HG02870 (cell line): Measurements from ENCODE around the gene CDX2.
"Not testable (repeated sequence)": the region's sequence is repeated elsewhere in the genome, so short reads cannot be mapped to it uniquely, and the experiment has no call there.

Experiments
- ATAC-seq: cut with Tn5 transposase; IDR thresholded peaks from one replicate; pipeline ENCODE4 v1.9.1; 2021; ENCODE audit warnings: mild to moderate bottlenecking, moderate library complexity; ENCODE audit not compliant: unreplicated experiment

The CDX2 gene

GRCh38 chr13:27965740-27966640 lies 3.1 kb downstream of the CDX2 start:
- ATAC-seq, result no peak

DNA sequence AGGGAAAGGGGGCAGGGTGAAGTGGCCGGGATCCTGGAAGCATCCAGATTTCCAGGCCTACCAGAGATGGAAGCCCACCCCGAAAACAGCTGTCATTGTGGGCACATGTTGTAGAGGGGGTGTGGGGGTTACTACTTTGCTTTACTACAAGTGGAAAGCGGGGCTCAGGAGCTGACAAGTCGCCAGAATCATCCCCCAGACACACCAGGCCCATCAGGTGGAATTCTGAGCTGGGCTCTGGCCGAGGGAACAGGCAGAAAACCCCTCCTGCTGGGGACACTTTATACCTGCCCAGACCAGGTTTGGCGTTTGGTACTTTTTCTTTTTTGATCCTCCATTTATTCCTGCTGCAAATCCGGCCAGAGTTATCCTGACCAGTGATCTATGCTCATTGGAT lies 3.8 kb downstream of the CDX2 start:
- no peak for ATAC-seq

DNA sequence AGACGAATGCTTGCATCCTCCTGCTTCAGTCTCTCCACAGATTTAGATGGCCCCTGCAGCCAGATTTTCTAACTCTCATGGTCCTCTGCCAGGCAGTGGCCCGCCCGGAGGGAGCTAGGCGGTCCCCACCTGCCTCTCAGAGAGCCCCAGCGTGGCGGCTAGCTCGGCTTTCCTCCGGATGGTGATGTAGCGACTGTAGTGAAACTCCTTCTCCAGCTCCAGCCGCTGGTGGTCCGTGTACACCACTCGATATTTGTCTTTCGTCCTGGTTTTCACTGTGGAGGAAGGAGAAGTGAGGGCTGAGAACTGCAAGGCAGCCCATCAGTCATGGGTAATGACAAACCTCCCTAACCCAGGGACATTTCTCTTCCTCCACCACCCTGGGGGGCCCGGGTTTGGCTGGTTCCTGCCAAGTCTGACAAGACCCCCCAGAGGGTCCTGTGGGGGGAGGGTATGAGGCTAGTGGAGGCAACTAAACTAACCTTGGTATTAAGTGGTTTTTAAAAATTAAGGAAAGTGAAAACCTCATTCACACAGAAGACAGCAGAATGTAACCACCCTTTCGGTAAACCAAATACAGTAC lies 4.3 kb downstream of the CDX2 start:
- no peak for ATAC-seq

DNA sequence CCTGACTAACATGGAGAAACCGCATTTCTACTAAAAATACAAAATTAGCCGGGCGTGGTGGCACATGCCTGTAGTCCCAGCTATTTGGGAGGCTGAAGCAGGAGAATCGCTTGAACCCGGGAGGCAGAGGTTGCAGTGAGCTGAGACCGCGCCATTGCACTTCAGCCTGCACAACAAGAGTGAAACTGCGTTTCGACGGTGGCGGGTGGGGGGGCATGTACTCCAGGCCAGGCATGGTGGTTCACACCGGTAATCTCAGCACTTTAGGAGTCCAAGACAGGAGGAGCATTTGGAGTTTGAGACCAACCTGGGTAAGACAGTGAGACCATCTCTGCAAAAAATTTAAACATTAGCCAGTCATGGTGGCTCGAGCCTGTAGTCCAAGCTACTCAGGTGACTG lies 4.9 kb downstream of the CDX2 start:
- ATAC-seq, result not testable (repeated sequence)

GRCh38 chr13:27963491-27963890 lies 5.6 kb downstream of the CDX2 start:
- no peak for ATAC-seq

GRCh38 chr13:27962982-27963381 lies 6.1 kb downstream of the CDX2 start:
- ATAC-seq, result no peak

GRCh38 chr13:27962128-27962841 lies 6.8 kb downstream of the CDX2 start:
- ATAC-seq, result no peak

GRCh38 chr13:27961227-27962085 lies 7.7 kb downstream of the CDX2 start:
- no peak for ATAC-seq

DNA sequence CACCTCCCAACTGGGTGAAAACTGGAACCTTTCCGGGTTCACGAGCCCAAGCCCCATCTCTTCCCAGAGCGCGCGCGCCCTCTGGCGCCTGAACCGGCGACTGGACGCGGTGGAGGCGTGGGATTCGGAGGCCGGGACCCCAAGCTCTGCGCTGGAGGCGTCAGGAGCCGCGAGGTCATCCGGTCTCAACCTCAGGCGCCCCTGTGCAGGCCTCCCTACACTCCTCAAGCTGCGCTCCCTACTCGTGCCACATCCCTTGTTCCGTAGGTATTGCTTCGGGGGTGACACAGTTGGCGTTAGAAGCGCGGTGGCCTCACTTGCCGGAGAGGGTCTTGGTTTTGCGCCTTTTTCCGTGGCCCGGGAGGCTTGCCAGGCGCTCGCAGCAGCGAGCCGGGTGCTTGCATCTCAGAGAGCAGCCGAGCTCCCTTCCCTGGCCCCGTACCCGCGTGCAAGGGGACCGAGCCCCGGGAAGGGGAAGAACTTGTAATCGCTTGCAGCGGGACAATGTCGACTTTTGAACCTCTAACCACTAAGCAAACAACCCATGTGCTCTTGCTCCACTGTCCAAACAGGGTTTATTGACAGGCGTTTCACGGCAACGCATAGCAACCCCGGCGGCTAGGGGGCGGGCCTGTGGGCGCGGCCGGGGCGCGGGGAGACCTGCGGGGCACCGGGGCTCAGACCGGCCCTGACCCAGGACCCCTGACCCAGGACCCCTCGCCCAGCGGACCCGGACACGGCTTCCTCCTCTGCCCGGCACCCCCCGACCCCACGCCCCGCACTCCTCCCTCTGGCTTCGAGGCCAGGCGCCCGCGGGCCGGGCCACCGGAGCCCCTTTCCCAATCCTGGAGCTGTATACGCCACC lies 8.5 kb downstream of the CDX2 start:
- ATAC-seq, result no peak

DNA sequence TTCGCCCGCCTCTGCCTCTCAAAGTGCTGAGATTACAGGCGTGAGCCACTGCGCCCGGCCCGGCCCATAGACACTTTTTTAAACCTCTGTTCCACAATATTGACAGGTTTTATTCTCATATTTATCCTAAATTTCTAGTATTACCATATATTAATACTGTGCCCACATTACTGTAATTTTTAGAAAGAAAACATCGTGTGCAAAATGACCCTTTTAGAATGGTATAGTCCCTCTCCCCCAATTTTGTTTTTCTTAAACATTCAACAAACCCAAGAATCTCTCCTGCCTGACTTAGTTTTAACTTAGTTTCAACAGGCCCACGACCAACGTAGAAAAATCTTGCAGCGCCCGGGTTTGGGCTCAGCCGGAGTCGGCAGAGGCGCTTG lies 9.1 kb downstream of the CDX2 start:
- no peak for ATAC-seq

DNA sequence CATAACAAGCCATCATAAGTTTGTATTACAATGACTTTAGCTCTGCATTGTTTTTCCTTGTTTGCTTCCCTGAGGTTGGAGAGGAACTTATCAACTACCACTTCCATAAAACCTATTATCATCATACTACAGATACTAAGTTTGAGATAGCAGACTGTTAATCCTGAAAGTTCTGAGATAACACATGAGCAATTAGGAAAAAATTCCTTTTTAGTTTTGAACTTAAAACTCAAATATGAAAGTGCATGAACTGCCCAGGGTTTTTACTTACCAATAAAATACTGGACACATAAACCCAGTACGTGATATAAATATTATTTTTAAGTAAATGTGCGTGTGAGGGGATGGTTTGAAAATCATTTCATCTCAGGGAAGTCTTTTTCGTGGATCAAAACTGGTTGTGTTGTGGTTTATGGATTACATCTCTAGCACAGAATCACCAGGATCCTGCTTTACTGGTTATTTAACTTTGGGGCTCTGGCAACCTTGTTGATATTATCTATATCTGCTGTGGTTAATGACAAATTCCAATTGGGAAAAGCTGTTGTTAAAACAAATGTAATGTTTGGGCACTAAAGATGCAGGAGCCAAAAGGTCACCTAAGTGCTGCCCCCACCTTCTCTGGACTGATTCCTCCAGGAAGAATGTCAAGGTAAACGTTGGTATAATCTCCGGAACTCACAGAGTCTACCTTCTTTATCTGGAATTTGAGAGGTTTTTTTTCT lies 12.4 kb downstream of the CDX2 start:
- no peak for ATAC-seq

DNA sequence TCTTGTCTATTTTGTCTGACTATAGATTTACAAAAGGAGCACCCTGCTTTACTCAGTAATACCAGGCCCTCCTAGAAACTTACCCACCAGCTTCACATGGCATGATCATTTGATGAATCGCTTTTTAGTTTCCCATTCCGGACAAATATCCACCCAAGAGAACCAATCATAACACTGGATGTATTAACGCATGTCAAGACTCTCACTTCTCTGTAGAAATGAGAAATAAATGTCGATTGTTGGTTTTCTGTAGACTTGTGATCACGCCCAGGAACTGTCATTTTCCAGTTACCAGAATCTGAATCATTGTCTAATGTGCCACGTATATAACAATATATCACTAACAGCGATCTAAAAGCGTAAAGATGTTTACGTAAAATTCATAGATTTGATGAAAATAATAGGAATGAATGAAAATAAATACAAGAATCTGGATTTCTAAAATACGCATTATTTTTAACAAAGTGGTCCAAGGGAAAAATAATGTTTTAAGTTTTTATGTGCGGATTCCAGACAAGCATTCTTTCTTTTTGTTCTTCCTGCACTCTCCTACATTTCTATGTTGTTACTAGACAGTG lies 14.0 kb downstream of the CDX2 start:
- no peak for ATAC-seq

GRCh38 chr13:27954406-27954851 lies 14.7 kb downstream of the CDX2 start:
- ATAC-seq, result no peak

GRCh38 chr13:27953676-27954405 lies 15.3 kb downstream of the CDX2 start:
- no peak for ATAC-seq

DNA sequence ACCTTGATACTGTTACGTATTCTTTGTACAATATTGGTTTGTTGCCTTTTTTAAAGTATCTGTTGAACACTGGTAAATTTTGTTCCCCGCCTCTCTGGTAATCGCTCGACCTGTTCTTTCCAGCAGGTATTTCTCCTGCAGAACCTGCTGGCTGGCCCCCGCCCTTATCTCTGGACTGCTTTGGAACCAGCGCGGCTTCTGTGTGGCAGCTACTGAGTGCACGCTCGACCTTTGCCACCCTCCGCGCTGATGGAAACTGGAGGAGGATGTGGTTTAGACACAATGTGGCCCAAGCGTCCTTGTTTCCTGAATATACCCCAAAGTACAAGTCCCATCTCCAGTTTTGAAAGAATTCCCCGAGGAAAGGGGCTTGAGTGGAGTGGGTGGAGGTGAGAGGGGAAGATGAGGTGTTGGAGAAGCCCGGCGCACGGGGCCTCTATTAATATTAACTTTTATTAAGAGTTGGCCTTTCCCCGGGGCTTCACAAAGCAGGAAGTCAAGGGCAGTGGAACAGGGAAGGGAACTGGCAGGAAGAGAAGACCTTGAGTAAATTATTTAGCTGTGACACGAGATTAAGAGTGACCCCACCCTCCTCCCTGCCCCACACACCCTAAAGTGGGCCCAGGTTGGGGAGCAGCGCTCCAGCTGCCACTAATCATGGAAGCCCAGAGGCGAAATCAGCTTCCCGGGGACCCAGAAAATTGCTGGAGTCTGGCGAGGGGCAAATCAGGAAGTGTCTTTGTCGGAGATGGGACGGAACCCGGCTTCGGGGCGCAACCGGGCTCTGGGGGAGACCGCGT lies 16.0 kb downstream of the CDX2 start:
- ATAC-seq, result no peak

GRCh38 chr13:27942972-27943371 lies 26.1 kb downstream of the CDX2 start:
- no peak for ATAC-seq

GRCh38 chr13:27933580-27934328 lies 35.4 kb downstream of the CDX2 start:
- ATAC-seq, result no peak
